GM19328 (cell line): ENCODE data around the gene MAST3.

Experiments
- ATAC-seq: cut with Tn5 transposase; IDR thresholded peaks from one replicate; pipeline ENCODE4 v1.9.1; 2021; ENCODE audit warnings: mild to moderate bottlenecking, moderate library complexity; ENCODE audit not compliant: unreplicated experiment

MAST3 gene

GRCh38 chr19:18176367-18177310 is 79.1 kb downstream of the MAST3 start:
- no peak for ATAC-seq

DNA sequence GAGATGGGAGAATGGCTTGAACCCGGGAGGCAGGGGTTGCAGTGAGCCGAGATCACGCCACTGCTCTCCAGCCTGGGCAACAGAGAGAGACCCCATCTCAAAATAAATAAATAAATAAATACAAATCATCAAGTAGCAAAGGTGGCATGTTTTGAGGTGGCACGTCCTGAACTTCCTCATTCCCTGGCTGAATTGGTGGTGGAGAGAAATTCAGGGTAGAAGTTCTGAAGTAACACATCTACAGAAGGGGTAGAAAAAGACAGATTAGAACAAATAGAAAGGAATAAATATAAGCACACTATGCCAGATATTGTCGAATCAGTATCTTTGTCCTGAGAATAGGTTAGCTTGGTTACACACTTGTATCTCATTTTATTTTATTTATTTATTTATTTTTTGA is 82.4 kb downstream of the MAST3 start:
- no peak for ATAC-seq

DNA sequence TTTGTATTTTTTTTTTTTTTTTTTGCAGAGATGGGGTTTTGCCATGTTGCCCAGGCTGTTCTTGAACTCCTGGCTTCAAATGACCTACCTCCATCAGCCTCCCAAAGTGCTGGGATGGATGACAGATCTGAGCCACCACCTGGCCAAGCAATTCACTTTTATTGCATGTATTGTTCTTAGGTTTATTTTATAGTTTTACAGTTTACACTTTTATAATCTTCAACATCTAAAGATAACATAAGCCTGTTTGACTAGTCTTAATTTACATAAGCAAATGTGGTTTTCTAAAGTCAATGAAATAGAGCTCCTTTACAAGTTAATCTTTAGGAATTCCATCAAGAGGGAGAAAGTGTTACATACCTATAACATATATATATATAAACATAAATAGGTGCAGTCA is 86.0 kb downstream of the MAST3 start:
- ATAC-seq = no peak

DNA sequence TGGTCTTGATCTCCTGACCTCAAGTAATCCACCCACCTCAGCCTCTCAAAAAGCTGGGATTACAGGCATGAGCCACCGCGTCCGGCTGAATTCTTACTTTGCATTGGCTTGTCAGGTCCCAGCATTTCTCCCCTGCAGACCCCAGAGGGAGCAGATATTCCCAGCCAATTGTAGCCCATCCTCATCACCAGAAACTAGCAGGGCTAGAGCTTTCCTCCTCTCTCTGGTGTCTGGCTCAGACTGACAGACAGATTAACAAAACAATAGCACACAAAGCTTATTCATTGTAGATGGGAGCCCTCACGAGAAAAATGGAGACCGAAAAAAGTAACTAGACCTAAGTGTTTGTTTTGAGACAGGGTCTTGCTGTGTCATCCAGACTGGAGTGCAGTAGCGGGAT is 88.0 kb downstream of the MAST3 start:
- ATAC-seq = no peak

GRCh38 chr19:18190278-18190677 is 92.7 kb downstream of the MAST3 start:
- ATAC-seq = no peak

- ATAC-seq = no peak
These were observed 94.1 kb downstream of the MAST3 start for GRCh38 chr19:18191640-18192062.

- peak; percentile 92 for ATAC-seq
These were observed 95.3 kb downstream of the MAST3 start, which contains the start of gene MPV17L2 for GRCh38 chr19:18192673-18193387. MPV17L2 (plus strand) TSS chr19:18193218; CDS start chr19:18193282, 64 bp downstream.

DNA sequence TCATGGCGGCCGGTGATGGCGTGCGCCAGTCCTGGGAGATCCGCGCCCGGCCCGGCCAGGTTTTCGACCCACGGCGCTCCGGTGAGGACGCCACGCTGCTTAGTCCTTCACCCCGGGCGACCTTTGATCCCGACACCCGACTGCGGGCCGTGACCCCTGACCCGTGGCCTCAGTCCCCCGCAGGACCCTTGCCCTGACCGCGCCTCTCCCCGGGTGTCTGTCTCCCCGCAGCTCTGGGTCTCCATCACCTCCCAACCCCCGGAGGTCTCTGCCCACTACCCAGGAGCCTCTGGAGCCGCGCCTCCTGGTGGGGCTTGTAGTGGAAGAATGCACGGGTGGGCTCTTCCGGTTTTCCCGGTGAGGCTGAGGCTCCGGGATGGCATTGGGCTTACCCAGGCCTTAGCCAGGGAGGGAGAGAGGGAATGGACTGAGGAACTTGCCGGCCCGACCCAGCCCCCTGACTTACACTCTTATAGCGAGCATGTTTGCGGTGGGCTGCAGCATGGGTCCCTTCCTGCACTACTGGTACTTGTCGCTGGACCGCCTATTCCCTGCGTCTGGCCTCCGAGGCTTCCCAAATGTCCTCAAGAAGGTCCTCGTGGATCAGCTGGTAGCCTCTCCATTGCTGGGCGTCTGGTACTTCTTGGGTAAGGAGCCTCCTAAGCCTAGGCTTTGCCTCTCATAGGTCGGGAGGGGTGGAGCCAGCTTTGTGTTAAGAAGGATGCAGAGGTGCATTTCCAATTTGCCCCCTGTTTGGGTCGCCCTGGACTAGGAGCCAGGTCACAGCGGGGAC is 96.0 kb downstream of the MAST3 start:
- ATAC-seq = no peak

- ATAC-seq = no peak
These were observed 96.6 kb downstream of the MAST3 start for GRCh38 chr19:18194181-18194530.

DNA sequence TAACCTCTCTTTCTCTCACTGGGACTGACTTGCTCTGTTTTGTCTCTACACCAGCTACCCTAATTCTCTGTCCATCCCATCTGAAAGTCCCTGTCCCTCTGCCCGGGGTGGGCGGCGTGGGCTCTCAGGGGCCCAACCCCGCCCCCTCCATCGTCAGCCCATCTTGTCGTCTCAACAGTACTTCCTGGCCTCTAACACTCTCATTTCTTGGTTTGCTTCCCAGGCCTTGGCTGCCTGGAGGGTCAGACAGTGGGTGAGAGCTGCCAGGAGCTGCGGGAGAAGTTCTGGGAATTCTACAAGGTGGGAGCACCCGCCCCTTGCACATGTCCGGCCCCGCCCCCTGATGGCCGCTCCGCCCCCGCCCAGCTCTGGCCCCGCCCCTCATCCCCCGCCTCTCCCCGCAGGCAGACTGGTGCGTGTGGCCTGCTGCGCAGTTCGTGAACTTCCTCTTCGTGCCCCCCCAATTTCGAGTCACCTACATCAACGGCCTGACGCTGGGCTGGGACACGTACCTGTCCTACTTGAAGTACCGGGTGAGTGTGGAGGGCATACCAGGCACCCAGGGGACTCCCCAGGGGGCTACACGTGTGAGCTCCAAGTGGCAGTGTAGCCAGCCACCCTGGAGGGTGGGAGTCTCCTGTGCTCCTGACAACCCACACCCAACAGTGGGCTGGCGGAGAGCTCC is 97.1 kb downstream of the MAST3 start:
- no peak for ATAC-seq

GRCh38 chr19:18196511-18196845 is 98.9 kb downstream of the MAST3 start:
- ATAC-seq = no peak

DNA sequence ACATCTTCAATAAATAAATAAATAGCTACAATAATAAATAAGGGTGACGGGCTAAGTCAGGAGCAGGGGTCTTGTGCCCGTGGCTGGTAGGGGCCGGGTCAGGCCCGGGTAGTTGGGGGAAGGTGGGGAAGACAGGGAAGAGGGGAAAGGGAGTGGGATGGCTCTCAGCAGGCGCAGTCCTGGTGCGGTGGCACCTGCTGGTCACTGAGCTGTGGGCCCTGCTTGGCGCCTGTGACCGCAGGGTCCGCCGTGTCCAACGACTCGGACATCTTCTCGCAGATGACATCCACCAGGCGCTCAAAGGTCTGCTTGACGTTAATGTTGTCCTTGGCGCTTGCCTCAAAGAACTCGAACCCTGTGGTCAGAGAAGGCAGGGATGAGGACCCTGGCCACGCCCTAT is 99.7 kb downstream of the MAST3 start:
- ATAC-seq = no peak

DNA sequence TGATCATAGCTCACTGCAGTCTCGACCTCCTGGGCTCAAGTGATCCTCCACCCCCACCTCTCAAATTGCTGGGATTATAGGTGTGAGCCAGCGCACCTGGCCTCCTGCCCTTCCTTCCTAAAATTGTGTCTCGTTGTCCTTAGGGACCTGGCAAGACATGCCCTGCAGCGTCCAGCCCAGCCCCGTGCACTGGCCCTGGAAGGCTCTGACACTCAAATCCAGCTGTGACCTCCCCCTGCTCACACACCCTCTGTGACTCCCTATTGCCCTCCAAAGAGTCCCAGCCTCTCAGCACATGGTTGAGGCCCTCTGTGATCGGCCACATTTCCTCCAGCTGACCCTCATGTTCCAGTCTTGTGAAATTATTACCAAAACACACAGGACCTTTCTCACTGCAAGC is 100.4 kb downstream of the MAST3 start:
- no peak for ATAC-seq

DNA sequence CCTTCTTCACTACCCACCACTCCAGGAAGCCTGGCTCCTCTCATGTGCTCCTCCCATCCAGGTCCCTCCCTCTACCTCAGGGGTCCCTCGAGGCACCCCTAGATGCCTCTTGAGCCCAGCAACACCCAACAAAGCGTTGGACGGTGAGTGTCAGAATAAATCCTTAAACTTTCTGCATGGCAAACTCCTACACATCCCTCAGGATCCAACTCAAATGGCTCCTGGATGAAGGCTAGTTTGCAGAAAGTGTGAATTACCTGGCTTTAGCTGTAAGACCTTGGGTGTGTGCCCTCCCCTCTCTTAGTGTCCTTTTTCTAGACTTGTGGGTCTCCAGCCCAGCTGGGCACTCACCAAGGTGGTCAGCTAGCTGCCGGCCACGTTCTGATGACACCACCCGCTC is 100.8 kb downstream of the MAST3 start:
- no peak for ATAC-seq
